ENCODE measurements around the gene FKBP1A. TPM values are rescaled to one million over a fixed set of nuclear protein-coding genes. Genes with fewer than 3 reads are reported as not detected.
"Not testable (repeated sequence)": the region's sequence is repeated elsewhere in the genome, so short reads cannot be mapped to it uniquely, and the experiment has no call there.

Gene FKBP1A
- total and polyA plus RNA-seq, 8 donors, result 33.0 to 283 (median 149) TPM

DNA sequence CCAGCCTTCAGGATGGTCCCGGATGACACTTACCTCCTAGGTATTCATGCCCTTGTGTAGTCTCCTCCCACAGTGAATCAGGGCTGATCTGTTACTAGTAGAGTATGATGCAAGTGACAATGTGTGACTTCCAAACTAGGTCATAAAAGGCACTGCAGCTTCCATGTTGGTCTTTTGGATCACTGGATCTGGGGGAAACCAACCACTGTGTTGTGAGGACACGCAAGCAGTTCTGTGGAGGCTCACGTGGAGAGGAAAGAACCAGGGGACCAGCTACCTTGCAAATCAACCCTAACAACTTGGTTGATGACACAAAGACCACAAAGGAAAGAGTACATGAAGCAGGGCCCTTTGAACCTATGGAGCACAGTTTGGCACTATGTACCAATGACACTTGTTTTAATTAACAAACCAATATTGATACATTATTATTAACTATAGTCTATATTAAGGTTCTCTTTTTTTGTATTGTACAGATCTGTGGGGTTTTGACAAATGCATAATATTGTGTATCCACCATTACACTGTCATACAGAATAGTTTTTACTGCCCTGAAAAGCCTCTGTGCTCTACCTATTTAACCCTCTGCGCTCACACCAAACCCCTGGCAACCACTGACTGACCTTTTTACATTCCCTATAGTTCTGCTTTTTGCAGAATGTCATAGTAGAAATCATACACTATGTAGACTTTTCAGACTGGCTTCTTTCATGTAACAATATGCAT is 47.7 kb downstream of the FKBP1A start:
- WGBS, 5 donors, result 82 to 98% (median 89%) methylated on average over 4 of the region's 4 CpGs
- Histone ChIP-seq H3K9me3 (peaks cover 0 to 20% (median 5%) of the 10 kb centered on the region in 4 donors), H3K4me3 (no peak overlapping the region), H3K27ac (no peak overlapping the region), H3K36me3 (no peaks in the 10 kb centered on the region), H3K4me1 (peaks cover 0 to 4% (median 0%) of the 10 kb centered on the region in 4 donors), H3K27me3 (no peaks in the 10 kb centered on the region)
- no peak for DNase-seq
- TF ChIP-seq, protein P1, sequence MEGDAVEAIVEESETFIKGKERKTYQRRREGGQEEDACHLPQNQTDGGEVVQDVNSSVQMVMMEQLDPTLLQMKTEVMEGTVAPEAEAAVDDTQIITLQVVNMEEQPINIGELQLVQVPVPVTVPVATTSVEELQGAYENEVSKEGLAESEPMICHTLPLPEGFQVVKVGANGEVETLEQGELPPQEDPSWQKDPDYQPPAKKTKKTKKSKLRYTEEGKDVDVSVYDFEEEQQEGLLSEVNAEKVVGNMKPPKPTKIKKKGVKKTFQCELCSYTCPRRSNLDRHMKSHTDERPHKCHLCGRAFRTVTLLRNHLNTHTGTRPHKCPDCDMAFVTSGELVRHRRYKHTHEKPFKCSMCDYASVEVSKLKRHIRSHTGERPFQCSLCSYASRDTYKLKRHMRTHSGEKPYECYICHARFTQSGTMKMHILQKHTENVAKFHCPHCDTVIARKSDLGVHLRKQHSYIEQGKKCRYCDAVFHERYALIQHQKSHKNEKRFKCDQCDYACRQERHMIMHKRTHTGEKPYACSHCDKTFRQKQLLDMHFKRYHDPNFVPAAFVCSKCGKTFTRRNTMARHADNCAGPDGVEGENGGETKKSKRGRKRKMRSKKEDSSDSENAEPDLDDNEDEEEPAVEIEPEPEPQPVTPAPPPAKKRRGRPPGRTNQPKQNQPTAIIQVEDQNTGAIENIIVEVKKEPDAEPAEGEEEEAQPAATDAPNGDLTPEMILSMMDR (IDR thresholded peaks at IDR 0.05), result no peak
- TF ChIP-seq POLR2AphosphoS5 (IDR thresholded peaks at IDR 0.05) (no peak), EP300 (IDR thresholded peaks at IDR 0.05) (no peak), POLR2A (IDR thresholded peaks at IDR 0.05) (no peak)
- intact Hi-C loops (cut with DNase I; ENCODE audit: low total_unique reads), result no loop called here

DNA sequence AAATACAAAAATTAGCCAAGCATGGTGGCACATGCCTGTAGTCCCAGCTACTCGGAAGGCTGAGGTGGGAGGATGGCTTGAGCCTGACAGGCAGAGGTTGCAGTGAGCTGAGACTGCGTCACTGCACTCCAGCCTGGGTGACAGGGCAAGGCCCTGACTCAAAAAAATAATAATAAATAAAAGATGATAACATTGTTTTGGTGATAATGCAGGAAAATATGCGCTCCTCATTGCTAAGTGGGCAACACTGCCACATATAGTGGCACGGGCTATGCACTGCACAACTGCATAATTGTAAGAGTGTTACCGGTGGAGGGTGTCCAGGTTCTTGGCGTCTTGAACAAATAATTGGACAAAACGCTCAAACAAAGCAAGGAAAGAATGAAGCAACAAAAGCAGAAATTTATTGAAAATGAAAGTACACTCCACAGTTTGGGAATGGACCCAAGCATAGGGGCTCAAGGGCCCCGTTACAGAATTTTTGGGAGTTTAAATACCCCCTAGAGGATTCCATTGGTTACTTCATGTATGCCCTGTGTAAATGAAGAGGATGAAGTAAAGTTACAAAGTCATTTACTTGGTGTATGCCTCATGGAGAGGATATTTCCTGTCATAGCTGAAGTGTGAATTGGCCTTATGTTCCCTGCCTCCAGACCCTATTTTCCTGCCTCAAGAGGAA is 49.3 kb downstream of the FKBP1A start:
- DNase-seq; intact Hi-C loops (cut with DNase I; ENCODE audit: low total_unique reads): not testable (repeated sequence)
- WGBS, 5 donors, result 79 to 86% (median 82%) methylated on average over 8 of the region's 8 CpGs

DNA sequence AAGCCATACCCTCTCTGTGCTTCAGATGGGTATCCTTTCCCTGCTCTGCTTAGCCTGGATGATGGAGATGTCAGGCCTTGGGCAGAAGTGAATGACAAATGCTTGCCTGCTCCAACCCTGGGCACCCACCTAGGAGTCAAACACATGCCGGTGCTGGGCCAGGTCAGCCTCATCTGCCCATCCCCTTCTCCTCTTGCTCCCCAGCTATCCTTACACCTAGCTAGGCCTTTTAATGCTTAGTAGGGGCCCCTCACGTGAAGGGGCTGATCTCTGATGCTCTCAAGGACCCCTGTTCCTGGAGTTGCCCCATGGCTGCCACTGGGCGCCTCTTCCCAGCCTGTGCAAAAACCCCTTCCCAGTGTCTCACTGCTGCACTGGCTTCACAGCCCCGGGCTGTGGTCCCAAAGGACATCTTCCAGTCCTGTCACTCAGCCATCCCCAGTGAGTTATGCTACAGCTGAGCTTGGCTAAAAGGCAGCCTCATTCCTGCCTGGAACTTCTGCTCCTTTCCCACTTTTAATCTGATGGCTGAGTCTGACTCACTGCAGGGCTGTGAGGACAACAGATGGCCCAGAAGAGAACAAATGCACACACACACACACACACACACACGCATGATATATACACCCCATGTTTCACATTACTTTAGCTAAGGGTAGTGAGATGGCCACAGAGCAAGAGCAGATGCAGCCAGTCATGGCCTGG is 51.1 kb downstream of the FKBP1A start:
- H3K4me1 ChIP-seq, result peaks cover 8 to 18% (median 13%) of the 10 kb centered on the region in 4 donors
- no peaks in the 10 kb centered on the region for H3K27me3 ChIP-seq
- DNase-seq, result no peak
- H3K36me3 ChIP-seq, result no peaks in the 10 kb centered on the region
- H3K4me3 ChIP-seq, result no peak overlapping the region
- intact Hi-C loops (cut with DNase I; ENCODE audit: low total_unique reads), result no loop called here
- H3K27ac ChIP-seq, result no peak overlapping the region
- TF ChIP-seq, protein P1 (IDR thresholded peaks at IDR 0.05), result no peak
- TF ChIP-seq POLR2AphosphoS5 (IDR thresholded peaks at IDR 0.05) (no peak), EP300 (IDR thresholded peaks at IDR 0.05) (no peak), POLR2A (IDR thresholded peaks at IDR 0.05) (no peak)
- 86 to 90% (median 87%) methylated on average over 5 of the region's 5 CpGs for WGBS, 5 donors
- no peaks in the 10 kb centered on the region for H3K9me3 ChIP-seq

More for the DNA sequence above, 49.3 kb downstream of the FKBP1A start:
- not testable (repeated sequence) for H3K27ac ChIP-seq, H3K4me1 ChIP-seq, H3K27me3 ChIP-seq, H3K36me3 ChIP-seq, H3K4me3 ChIP-seq
- peaks cover 0 to 13% (median 5%) of the 10 kb centered on the region in 4 donors for H3K9me3 ChIP-seq

DNA sequence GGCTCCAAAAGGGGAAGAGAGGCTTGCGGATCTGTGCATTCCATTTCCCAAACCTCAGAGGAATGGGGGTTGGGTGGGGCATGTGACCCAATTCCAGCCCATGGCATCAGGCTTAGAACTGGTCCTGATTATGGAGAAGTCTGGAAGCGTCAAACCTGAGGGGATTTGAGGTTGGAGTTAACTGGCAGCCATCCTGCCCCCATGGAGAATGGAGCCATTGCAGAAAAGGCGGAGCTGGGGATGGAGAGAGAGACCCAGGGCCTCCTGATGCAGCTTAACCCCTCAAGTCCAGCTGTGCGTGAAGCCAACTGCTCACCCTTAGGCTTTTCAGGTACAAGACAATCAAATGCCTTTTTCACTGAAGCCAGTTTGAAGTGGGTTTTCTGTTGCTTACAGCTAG is 54.1 kb downstream of the FKBP1A start:
- intact Hi-C loops (cut with DNase I; ENCODE audit: low total_unique reads), result no loop called here
- no peak overlapping the region for H3K4me3 ChIP-seq

More for the DNA sequence above, 54.1 kb downstream of the FKBP1A start:
- Histone ChIP-seq H3K4me1 (peaks cover 15 to 25% (median 20%) of the 10 kb centered on the region in 4 donors), H3K27me3 (no peaks in the 10 kb centered on the region), H3K27ac (no peak overlapping the region), H3K36me3 (no peaks in the 10 kb centered on the region), H3K9me3 (no peaks in the 10 kb centered on the region)
- 82 to 91% (median 86%) methylated on average over 4 of the region's 4 CpGs for WGBS, 5 donors
- TF ChIP-seq POLR2A (IDR thresholded peaks at IDR 0.05), result no peak
- no peak for TF ChIP-seq EP300 (IDR thresholded peaks at IDR 0.05)
- no peak for TF ChIP-seq POLR2AphosphoS5 (IDR thresholded peaks at IDR 0.05)
- TF ChIP-seq, protein P1 (IDR thresholded peaks at IDR 0.05), result no peak
- DNase-seq, result no peak

Measured in stomach (tissue), 9 donors.